GM12878 (cell line): ENCODE data around the gene NEK2.

Source experiments
- EZH2 ChIP-seq: IDR thresholded peaks from 2 replicates; pipeline ENCODE4 v1.6.1; 2012; ENCODE audit warnings: low read depth, mild to moderate bottlenecking, control low read depth, inconsistent platforms, low read length, borderline replicate concordance; ENCODE audit not compliant: control insufficient read depth
- HCFC1 ChIP-seq: fragments of 150-350 bp; IDR thresholded peaks from 2 replicates; pipeline ENCODE4 v1.6.1; 2014; ENCODE audit warnings: low read length
- JUNB ChIP-seq: IDR thresholded peaks from 2 replicates; pipeline ENCODE4 v1.6.1; 2016; ENCODE audit warnings: antibody characterized with exemption, mild to moderate bottlenecking
- POLR2A ChIP-seq: IDR thresholded peaks from 2 replicates; pipeline ENCODE4 v1.6.1; 2011; ENCODE audit warnings: low read depth, mild to moderate bottlenecking, low read length
- TAF1 ChIP-seq: IDR thresholded peaks from 2 replicates; pipeline ENCODE4 v1.6.1; 2011; ENCODE audit warnings: mild to moderate bottlenecking, low read depth, low read length, borderline replicate concordance
- ZNF274 ChIP-seq: IDR thresholded peaks from one replicate; pipeline ENCODE4 v1.8.0; 2011; ENCODE audit not compliant: insufficient read length, insufficient read depth
- TF ChIP-seq, protein P1 (sequence below): IDR thresholded peaks from 2 replicates; pipeline ENCODE4 v1.6.1; 2012; ENCODE audit warnings: mild to moderate bottlenecking, low read depth, low read length

DNA sequence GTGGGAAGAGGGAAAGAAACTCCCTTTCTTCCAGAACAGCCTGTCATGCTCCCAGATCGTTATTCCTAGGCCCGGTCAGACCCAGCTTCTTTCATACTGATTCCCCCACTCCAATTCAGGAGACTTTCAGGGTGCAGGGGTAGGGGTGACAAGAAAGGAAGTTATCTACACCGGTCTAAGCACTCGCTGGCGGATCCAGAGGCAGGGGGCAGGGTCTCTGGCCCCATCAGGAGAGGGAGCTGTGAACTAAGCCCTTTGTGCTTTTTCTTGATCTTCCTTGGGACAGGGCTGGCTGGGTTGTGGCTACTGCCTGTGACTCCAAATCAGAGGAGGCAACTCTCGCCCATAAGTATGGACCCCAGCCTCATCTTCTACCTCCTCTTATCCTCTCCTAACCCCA is 44.3 kb downstream of the NEK2 start:
- TF ChIP-seq JUNB (no peak), TAF1 (no peak), EZH2 (no peak), ZNF274 (no peak), POLR2A (no peak), HCFC1 (no peak)
- TF ChIP-seq, protein P1, sequence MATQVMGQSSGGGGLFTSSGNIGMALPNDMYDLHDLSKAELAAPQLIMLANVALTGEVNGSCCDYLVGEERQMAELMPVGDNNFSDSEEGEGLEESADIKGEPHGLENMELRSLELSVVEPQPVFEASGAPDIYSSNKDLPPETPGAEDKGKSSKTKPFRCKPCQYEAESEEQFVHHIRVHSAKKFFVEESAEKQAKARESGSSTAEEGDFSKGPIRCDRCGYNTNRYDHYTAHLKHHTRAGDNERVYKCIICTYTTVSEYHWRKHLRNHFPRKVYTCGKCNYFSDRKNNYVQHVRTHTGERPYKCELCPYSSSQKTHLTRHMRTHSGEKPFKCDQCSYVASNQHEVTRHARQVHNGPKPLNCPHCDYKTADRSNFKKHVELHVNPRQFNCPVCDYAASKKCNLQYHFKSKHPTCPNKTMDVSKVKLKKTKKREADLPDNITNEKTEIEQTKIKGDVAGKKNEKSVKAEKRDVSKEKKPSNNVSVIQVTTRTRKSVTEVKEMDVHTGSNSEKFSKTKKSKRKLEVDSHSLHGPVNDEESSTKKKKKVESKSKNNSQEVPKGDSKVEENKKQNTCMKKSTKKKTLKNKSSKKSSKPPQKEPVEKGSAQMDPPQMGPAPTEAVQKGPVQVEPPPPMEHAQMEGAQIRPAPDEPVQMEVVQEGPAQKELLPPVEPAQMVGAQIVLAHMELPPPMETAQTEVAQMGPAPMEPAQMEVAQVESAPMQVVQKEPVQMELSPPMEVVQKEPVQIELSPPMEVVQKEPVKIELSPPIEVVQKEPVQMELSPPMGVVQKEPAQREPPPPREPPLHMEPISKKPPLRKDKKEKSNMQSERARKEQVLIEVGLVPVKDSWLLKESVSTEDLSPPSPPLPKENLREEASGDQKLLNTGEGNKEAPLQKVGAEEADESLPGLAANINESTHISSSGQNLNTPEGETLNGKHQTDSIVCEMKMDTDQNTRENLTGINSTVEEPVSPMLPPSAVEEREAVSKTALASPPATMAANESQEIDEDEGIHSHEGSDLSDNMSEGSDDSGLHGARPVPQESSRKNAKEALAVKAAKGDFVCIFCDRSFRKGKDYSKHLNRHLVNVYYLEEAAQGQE: no peak
